Mucosa of descending colon (tissue), 3 donors: ENCODE measurements around the gene UBE2F. TPM values are rescaled to one million over a fixed set of nuclear protein-coding genes. Genes with fewer than 3 reads are reported as not detected.
"Not testable (repeated sequence)": the region's sequence is repeated elsewhere in the genome, so short reads cannot be mapped to it uniquely, and the experiment has no call there.

ENCODE experiments used
- ATAC-seq: fragments of 200-7000 bp; cut with Tn5 transposase; one replicate; pipeline ENCODE4 v1.9.1; 2020; ENCODE audit warnings: mild to moderate bottlenecking, moderate library complexity
- DNase-seq, 3 donors: peaks; one replicate each; pipeline ENCODE4 v3.0.0-alpha.2; 2020
- H3K36me3 ChIP-seq: fragments of 200-600 bp; one replicate; pipeline ENCODE4 v1.8.0; 2021; ENCODE audit warnings: low read depth, mild to moderate bottlenecking
- H3K4me1 ChIP-seq: fragments of 200-600 bp; one replicate; pipeline ENCODE4 v1.8.0; 2021; ENCODE audit warnings: low read depth, mild to moderate bottlenecking
- H3K4me3 ChIP-seq: fragments of 200-600 bp; one replicate; pipeline ENCODE4 v1.8.0; 2021; ENCODE audit warnings: mild to moderate bottlenecking
- H3K9me3 ChIP-seq: fragments of 200-600 bp; one replicate; pipeline ENCODE4 v1.8.0; 2021; ENCODE audit warnings: mild to moderate bottlenecking
- intact Hi-C, 2 donors: fragments of 100-400 bp; cut with DNase I in 1 of 2; cut with micrococcal nuclease in 1 of 2; formaldehyde crosslinking; loops; one replicate each; pipeline versions ENCODE4 v1.11.0 to v1.11.1; 2022; cut with DNase I, micrococcal nuclease
- total RNA-seq, 3 donors: library from RNA; stranded (reverse); fragmentation: NEBNext Ultra II Directional in 2 of 3; extraction: Animal tissue kit (Norgen Biotek cat#: 25700) in 2 of 3; gene quantifications; one replicate each; pipeline versions ENCODE4 v1.2.1 to v1.2.4, GENCODE V29; 2021 to 2023
- TF ChIP-seq, protein P1 (sequence below): fragments of 200-600 bp; IDR thresholded peaks from one replicate; pipeline ENCODE4 v1.8.0; 2022; ENCODE audit warnings: antibody characterized with exemption, mild to moderate bottlenecking
- donor health status: DM: no; HTN: no; CAD: no; lungs with moderate emphysema.
- donor health status: DM: no; HTN: no; CAD: no.
- donor health status: DM: no; HTN: yes; CAD: no.

The UBE2F gene
- total RNA-seq, 3 donors from 2014 or later: 36.0 to 47.7 (median 40.4) TPM

GRCh38 chr2:238061315-238062202, 94.7 kb downstream of the UBE2F start:
- no peaks in the 10 kb centered on the region for H3K36me3 ChIP-seq
- H3K4me1 ChIP-seq: peaks cover 9% of the 10 kb centered on the region
- TF ChIP-seq, protein P1, sequence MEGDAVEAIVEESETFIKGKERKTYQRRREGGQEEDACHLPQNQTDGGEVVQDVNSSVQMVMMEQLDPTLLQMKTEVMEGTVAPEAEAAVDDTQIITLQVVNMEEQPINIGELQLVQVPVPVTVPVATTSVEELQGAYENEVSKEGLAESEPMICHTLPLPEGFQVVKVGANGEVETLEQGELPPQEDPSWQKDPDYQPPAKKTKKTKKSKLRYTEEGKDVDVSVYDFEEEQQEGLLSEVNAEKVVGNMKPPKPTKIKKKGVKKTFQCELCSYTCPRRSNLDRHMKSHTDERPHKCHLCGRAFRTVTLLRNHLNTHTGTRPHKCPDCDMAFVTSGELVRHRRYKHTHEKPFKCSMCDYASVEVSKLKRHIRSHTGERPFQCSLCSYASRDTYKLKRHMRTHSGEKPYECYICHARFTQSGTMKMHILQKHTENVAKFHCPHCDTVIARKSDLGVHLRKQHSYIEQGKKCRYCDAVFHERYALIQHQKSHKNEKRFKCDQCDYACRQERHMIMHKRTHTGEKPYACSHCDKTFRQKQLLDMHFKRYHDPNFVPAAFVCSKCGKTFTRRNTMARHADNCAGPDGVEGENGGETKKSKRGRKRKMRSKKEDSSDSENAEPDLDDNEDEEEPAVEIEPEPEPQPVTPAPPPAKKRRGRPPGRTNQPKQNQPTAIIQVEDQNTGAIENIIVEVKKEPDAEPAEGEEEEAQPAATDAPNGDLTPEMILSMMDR: no peak
- DNase-seq (peak in 2 of 3 donors; percentile 38 to 60), ATAC-seq (peak; percentile 17)
- no peaks in the 10 kb centered on the region for H3K9me3 ChIP-seq
- peak overlapping the region; percentile 74 for H3K4me3 ChIP-seq
- intact Hi-C loops: no loop called here

GRCh38 chr2:238063414-238064189, 96.8 kb downstream of the UBE2F start:
- ATAC-seq: no peak

DNA sequence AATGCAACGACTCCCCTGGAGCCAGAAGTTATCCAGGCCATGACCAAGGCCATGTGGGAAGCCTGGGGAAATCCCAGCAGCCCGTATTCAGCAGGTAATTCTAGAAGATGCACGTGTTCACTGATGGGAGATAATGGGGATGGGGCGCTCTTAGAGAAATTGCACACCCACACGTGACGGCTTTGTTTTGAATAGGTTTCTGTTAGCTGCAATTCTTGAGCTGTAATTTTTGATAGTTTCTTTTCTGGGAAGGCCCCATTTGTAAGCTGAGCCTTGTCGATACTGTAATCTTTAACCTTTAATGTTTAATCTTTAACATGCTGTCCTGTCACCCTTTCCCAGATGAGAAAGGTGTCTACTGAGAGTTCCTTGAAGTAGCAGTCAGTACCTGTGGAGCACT, 97.6 kb downstream of the UBE2F start:
- no peaks in the 10 kb centered on the region for H3K9me3 ChIP-seq
- peaks cover 9% of the 10 kb centered on the region for H3K4me1 ChIP-seq
- no peak for ATAC-seq
- intact Hi-C loops: no loop called here
- no peak overlapping the region for H3K4me3 ChIP-seq
- H3K36me3 ChIP-seq: no peaks in the 10 kb centered on the region
- DNase-seq: no peak
- TF ChIP-seq, protein P1: no peak

More at GRCh38 chr2:238063414-238064189, 96.8 kb downstream of the UBE2F start:
- Histone ChIP-seq H3K4me3 (no peak overlapping the region), H3K4me1 (peaks cover 9% of the 10 kb centered on the region), H3K9me3 (no peaks in the 10 kb centered on the region), H3K36me3 (no peaks in the 10 kb centered on the region)
- intact Hi-C loops: no loop called here
- TF ChIP-seq, protein P1: no peak
- DNase-seq: peak in 1 of 3 donors; percentile 30

GRCh38 chr2:238065071-238065846, 98.4 kb downstream of the UBE2F start:
- TF ChIP-seq, protein P1: no peak
- DNase-seq (no peak), ATAC-seq (no peak)
- H3K4me3 ChIP-seq: no peak overlapping the region
- no peaks in the 10 kb centered on the region for H3K9me3 ChIP-seq
- no peaks in the 10 kb centered on the region for H3K36me3 ChIP-seq
- peaks cover 9% of the 10 kb centered on the region for H3K4me1 ChIP-seq
- intact Hi-C loops: no loop called here

- ATAC-seq: no peak
- Histone ChIP-seq H3K36me3 (no peaks in the 10 kb centered on the region), H3K4me3 (no peak overlapping the region), H3K9me3 (no peaks in the 10 kb centered on the region), H3K4me1 (peaks cover 9% of the 10 kb centered on the region)
- intact Hi-C loops: no loop called here
- TF ChIP-seq, protein P1: no peak
- no peak for DNase-seq
These were observed 99.4 kb downstream of the UBE2F start for GRCh38 chr2:238066218-238066617.

DNA sequence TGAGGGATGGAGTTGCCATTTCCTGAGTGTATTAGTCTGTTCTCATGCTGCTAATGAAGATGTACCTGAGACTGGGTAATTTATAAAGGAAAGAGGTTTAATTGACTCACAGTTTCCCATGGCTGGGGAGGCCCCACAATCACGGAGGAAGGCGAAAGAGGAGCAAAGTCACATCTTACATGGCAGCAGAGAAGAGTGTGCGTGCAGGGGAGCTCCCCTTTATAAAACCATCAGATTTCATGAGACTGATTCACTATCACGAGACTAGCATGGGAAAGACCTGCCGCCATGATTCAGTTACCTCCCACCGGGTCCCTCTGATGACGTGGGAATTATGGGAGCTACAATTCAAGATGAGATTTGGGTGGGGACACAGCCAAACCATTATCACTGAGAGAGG, 99.9 kb downstream of the UBE2F start:
- intact Hi-C loops, H3K4me1 ChIP-seq, H3K9me3 ChIP-seq, DNase-seq, H3K36me3 ChIP-seq, ATAC-seq, H3K4me3 ChIP-seq: not testable (repeated sequence)
